Mucosa of descending colon (tissue), 3 donors: ENCODE measurements around the gene PORCN. TPM values are rescaled to one million over a fixed set of nuclear protein-coding genes. Genes with fewer than 3 reads are reported as not detected.

Experiments
- ATAC-seq: fragments of 200-7000 bp; cut with Tn5 transposase; one replicate; pipeline ENCODE4 v1.9.1; 2020; ENCODE audit warnings: mild to moderate bottlenecking, moderate library complexity
- DNase-seq, 3 donors: peaks; one replicate each; pipeline ENCODE4 v3.0.0-alpha.2; 2020
- H3K36me3 ChIP-seq: fragments of 200-600 bp; one replicate; pipeline ENCODE4 v1.8.0; 2021; ENCODE audit warnings: low read depth, mild to moderate bottlenecking
- H3K4me1 ChIP-seq: fragments of 200-600 bp; one replicate; pipeline ENCODE4 v1.8.0; 2021; ENCODE audit warnings: low read depth, mild to moderate bottlenecking
- H3K4me3 ChIP-seq: fragments of 200-600 bp; one replicate; pipeline ENCODE4 v1.8.0; 2021; ENCODE audit warnings: mild to moderate bottlenecking
- H3K9me3 ChIP-seq: fragments of 200-600 bp; one replicate; pipeline ENCODE4 v1.8.0; 2021; ENCODE audit warnings: mild to moderate bottlenecking
- intact Hi-C, 2 donors: fragments of 100-400 bp; cut with DNase I in 1 of 2; cut with micrococcal nuclease in 1 of 2; formaldehyde crosslinking; loops; one replicate each; pipeline versions ENCODE4 v1.11.0 to v1.11.1; 2022; cut with DNase I, micrococcal nuclease
- total RNA-seq, 3 donors: library from RNA; stranded (reverse); fragmentation: NEBNext Ultra II Directional in 2 of 3; extraction: Animal tissue kit (Norgen Biotek cat#: 25700) in 2 of 3; gene quantifications; one replicate each; pipeline versions ENCODE4 v1.2.1 to v1.2.4, GENCODE V29; 2021 to 2023
- TF ChIP-seq, protein P1 (sequence below): fragments of 200-600 bp; IDR thresholded peaks from one replicate; pipeline ENCODE4 v1.8.0; 2022; ENCODE audit warnings: antibody characterized with exemption, mild to moderate bottlenecking
- donor health status: DM: no; HTN: no; CAD: no; lungs with moderate emphysema.
- donor health status: DM: no; HTN: no; CAD: no.
- donor health status: DM: no; HTN: yes; CAD: no.

The PORCN gene
- total RNA-seq, 3 donors from 2014 or later: 3.9 to 9.2 (median 6.3) TPM

DNA sequence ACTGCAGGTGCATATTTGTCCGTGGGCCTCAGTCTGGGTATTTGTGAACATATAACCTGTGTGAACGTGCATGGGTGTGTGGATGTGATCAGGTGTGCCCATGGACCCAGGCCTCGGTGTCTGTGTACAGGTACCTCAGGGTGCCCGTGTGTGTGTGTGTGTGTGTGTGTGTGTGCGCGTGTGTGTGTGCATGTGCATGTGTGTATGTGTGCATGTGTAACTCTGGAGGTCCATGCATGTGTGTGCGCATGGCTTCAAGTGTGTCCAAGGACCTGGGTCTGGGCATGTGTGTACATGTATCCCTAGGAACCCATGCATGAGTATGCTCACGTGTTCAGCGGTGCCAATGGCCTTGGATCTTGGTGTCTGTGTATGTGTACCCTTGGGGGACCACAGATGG, 17.0 kb upstream of the PORCN start:
- ATAC-seq: no peak
- Histone ChIP-seq H3K4me1 (no peaks in the 10 kb centered on the region), H3K4me3 (no peak overlapping the region), H3K36me3 (no peaks in the 10 kb centered on the region), H3K9me3 (no peaks in the 10 kb centered on the region)
- DNase-seq: no peak
- TF ChIP-seq, protein P1, sequence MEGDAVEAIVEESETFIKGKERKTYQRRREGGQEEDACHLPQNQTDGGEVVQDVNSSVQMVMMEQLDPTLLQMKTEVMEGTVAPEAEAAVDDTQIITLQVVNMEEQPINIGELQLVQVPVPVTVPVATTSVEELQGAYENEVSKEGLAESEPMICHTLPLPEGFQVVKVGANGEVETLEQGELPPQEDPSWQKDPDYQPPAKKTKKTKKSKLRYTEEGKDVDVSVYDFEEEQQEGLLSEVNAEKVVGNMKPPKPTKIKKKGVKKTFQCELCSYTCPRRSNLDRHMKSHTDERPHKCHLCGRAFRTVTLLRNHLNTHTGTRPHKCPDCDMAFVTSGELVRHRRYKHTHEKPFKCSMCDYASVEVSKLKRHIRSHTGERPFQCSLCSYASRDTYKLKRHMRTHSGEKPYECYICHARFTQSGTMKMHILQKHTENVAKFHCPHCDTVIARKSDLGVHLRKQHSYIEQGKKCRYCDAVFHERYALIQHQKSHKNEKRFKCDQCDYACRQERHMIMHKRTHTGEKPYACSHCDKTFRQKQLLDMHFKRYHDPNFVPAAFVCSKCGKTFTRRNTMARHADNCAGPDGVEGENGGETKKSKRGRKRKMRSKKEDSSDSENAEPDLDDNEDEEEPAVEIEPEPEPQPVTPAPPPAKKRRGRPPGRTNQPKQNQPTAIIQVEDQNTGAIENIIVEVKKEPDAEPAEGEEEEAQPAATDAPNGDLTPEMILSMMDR: no peak
- intact Hi-C loops: no loop called here

DNA sequence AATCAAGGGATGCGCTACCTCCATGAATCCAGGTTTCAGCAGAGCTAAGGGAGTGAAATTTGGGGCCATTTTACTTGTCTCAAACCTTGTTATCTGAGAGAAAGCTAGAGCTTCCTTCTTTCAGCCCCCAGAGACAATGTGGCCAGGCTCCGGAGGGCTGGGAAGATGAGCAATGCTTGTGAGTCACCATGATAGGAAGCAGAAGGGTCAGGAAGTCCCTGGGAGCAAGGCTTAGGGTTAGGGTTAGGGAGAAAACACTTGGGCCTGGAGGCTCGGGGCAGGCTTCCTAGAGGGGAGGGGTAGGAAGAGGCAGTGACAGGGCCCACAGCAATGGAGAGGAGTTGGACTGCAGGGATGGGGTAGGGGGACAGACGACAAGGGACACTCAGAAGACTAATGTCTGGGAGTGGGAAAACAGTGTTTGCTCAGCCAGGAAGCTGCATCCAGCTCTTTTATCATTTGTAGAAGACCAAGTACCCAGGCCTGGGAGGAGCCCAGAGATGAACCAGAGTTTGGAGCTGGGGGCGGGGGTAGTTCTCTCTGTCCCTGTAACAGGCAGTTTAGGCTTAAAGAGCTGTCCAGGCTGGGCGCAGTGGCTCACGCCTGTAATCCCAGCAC, 16.4 kb upstream of the PORCN start:
- Histone ChIP-seq H3K36me3 (no peaks in the 10 kb centered on the region), H3K4me1 (no peaks in the 10 kb centered on the region), H3K9me3 (no peaks in the 10 kb centered on the region), H3K4me3 (no peak overlapping the region)
- TF ChIP-seq, protein P1: no peak
- intact Hi-C loops: no loop called here
- no peak for ATAC-seq
- DNase-seq: no peak

DNA sequence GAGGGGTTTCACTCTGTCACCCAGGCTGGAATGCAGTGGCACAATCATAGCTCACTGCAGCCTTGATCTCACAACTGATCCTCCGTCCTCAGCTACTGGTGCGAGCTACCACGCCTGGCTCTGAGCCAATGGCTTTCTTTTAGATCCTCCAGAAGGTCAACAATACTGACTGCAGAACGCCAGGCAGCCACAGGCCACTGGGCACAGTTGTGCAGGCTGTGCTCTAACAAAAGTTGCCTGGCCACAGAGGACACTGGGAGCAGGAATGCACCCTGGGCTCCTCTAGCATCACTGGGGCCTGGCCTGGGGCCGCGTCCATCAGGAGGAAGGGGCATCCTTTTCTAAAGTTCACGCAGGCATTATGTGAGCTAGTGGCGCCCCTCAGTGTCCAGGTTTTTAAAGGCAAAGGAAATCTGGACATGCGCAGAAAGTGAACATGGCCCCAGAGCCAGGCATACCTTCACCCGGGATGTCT, 14.9 kb upstream of the PORCN start:
- no peaks in the 10 kb centered on the region for H3K4me1 ChIP-seq
- DNase-seq: peak in 1 of 3 donors; percentile 45
- intact Hi-C loops: no loop called here
- no peaks in the 10 kb centered on the region for H3K9me3 ChIP-seq
- TF ChIP-seq, protein P1: no peak
- ATAC-seq: peak; percentile 60
- no peak overlapping the region for H3K4me3 ChIP-seq
- H3K36me3 ChIP-seq: no peaks in the 10 kb centered on the region

DNA sequence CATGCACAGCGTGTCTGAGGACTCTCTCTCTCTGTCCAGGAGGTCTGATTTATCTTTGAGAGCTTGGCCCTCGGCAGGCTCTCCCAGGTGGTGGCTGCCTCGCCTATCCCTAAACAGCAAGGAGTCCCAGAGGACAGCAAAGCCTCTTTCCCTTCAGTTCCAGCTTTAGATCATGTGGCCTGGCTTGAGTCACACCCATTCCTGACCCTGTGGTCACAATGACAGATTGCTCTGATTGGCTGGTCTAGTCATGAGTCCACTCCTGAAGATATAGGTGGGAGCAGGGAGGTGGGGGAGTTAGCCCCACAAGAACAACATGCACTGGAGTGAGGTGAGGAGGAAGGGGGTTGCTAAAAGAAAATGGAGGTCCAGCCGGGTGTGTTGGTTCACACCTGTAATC, 12.1 kb upstream of the PORCN start:
- Histone ChIP-seq H3K36me3 (no peaks in the 10 kb centered on the region), H3K4me1 (no peaks in the 10 kb centered on the region), H3K4me3 (no peak overlapping the region), H3K9me3 (no peaks in the 10 kb centered on the region)
- DNase-seq (no peak), ATAC-seq (no peak)
- intact Hi-C loops: no loop called here
- TF ChIP-seq, protein P1: no peak

DNA sequence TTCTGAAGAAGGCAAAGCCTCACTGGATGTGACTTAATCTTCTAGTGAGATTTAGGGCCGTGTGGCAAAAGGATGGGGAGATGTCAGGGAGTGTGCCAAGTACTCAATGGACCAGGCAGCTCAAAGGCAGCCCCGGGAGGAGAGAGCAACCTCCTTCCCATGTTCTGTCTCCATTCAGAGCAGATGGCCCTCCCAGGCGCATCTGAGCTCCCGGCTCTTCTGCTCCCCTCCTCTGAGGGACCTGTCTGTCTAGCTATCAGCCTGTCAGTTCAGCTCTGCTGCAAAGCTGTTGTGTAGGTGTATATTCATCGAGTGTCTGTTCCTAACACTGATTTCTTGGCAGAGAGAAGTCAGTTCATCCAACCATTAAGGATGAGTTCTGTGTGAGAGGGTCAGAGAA, 10.9 kb upstream of the PORCN start:
- DNase-seq: no peak
- H3K4me3 ChIP-seq: no peak overlapping the region
- ATAC-seq: no peak
- intact Hi-C loops: no loop called here
- TF ChIP-seq, protein P1: no peak
- H3K4me1 ChIP-seq: no peaks in the 10 kb centered on the region
- H3K36me3 ChIP-seq: no peaks in the 10 kb centered on the region
- H3K9me3 ChIP-seq: no peaks in the 10 kb centered on the region
